ENCODE data around the gene ZNF784.

DNA sequence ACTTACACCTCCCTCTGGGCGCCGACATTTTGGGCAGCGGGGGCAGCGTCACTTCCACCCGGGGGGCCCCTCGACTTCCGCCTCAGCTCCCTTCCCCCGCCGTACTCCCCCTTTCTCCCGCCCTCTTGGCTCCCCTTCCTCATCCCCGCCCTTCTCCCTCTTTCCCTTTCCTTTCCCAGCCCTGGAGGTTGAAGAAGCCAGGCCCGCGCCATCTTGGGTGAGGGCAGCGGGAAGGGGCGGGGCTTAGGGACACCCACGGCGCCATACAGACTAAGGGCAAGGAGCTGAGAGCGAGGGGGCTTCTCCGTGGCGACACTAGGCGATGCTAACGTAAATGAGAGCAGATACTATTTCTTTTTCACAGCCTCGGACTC lies 24.9 kb downstream of the ZNF784 start, which contains the start of gene FIZ1:
- TF ChIP-seq EZH2 (IDR thresholded peaks at IDR 0.05; ENCODE audit: borderline replicate concordance, control insufficient read depth, low read depth, low read length) (no peak), CREB1 (IDR thresholded peaks at IDR 0.05; ENCODE audit: low read depth) (peak; percentile 92), BHLHE40 (IDR thresholded peaks at IDR 0.05; ENCODE audit: borderline replicate concordance in 1 of 2, low read depth in 2 of 2, low read length in 1 of 2) (no peak), MTA3 (IDR thresholded peaks at IDR 0.05; ENCODE audit: borderline replicate concordance, low read length) (no peak), RAD21 (IDR thresholded peaks at IDR 0.05; ENCODE audit: insufficient read depth, low read depth, low read length) (no peak), SIN3A (IDR thresholded peaks at IDR 0.05; ENCODE audit: low read depth, low read length) (no peak), FOXM1 (IDR thresholded peaks at IDR 0.05; ENCODE audit: low read depth, low read length) (no peak; the same call in 1 of the 2 replicates), DPF2 (IDR thresholded peaks at IDR 0.05) (no peak), ZNF217 (IDR thresholded peaks at IDR 0.05) (no peak)
- TF ChIP-seq, protein P1, sequence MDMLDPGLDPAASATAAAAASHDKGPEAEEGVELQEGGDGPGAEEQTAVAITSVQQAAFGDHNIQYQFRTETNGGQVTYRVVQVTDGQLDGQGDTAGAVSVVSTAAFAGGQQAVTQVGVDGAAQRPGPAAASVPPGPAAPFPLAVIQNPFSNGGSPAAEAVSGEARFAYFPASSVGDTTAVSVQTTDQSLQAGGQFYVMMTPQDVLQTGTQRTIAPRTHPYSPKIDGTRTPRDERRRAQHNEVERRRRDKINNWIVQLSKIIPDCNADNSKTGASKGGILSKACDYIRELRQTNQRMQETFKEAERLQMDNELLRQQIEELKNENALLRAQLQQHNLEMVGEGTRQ (IDR thresholded peaks at IDR 0.05; ENCODE audit: borderline replicate concordance, low read depth, low read length): no peak
- TF ChIP-seq, protein P2, sequence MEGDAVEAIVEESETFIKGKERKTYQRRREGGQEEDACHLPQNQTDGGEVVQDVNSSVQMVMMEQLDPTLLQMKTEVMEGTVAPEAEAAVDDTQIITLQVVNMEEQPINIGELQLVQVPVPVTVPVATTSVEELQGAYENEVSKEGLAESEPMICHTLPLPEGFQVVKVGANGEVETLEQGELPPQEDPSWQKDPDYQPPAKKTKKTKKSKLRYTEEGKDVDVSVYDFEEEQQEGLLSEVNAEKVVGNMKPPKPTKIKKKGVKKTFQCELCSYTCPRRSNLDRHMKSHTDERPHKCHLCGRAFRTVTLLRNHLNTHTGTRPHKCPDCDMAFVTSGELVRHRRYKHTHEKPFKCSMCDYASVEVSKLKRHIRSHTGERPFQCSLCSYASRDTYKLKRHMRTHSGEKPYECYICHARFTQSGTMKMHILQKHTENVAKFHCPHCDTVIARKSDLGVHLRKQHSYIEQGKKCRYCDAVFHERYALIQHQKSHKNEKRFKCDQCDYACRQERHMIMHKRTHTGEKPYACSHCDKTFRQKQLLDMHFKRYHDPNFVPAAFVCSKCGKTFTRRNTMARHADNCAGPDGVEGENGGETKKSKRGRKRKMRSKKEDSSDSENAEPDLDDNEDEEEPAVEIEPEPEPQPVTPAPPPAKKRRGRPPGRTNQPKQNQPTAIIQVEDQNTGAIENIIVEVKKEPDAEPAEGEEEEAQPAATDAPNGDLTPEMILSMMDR (IDR thresholded peaks at IDR 0.05 in 2 of 3, conservative IDR thresholded peaks at IDR 0.05 in 1 of 3; ENCODE audit: control insufficient read depth in 2 of 3, extremely low read depth in 1 of 3, insufficient read depth in 1 of 3, low read depth in 3 of 3, low read length in 3 of 3): no peak
- TF ChIP-seq, protein P3, sequence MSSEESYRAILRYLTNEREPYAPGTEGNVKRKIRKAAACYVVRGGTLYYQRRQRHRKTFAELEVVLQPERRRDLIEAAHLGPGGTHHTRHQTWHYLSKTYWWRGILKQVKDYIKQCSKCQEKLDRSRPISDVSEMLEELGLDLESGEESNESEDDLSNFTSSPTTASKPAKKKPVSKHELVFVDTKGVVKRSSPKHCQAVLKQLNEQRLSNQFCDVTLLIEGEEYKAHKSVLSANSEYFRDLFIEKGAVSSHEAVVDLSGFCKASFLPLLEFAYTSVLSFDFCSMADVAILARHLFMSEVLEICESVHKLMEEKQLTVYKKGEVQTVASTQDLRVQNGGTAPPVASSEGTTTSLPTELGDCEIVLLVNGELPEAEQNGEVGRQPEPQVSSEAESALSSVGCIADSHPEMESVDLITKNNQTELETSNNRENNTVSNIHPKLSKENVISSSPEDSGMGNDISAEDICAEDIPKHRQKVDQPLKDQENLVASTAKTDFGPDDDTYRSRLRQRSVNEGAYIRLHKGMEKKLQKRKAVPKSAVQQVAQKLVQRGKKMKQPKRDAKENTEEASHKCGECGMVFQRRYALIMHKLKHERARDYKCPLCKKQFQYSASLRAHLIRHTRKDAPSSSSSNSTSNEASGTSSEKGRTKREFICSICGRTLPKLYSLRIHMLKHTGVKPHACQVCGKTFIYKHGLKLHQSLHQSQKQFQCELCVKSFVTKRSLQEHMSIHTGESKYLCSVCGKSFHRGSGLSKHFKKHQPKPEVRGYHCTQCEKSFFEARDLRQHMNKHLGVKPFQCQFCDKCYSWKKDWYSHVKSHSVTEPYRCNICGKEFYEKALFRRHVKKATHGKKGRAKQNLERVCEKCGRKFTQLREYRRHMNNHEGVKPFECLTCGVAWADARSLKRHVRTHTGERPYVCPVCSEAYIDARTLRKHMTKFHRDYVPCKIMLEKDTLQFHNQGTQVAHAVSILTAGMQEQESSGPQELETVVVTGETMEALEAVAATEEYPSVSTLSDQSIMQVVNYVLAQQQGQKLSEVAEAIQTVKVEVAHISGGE (CRISPR knock-in tag; IDR thresholded peaks at IDR 0.05): no peak
